ENCODE measurements around the gene GIMAP6. TPM values are rescaled to one million over a fixed set of nuclear protein-coding genes. Genes with fewer than 3 reads are reported as not detected.

Gene GIMAP6
- total RNA-seq, 4 donors from 2014 or later: 14.4 to 68.8 (median 29.4) TPM

Other genes starting within 250 kb of the GIMAP6 start
- gene GIMAP8, start 181.8 kb downstream of the GIMAP6 start, total RNA-seq: 10 to 100 TPM in 2 of 4 donors, 1 to 10 TPM in 2; 6.3 to 15.9 (median 10.4) TPM
- 10 to 100 TPM; 18.8 to 25.7 (median 23.6) TPM for gene GIMAP7, start 117.5 kb downstream of the GIMAP6 start, total RNA-seq
- gene GIMAP4, start 65.0 kb downstream of the GIMAP6 start, total RNA-seq: 10 to 100 TPM; 19.5 to 44.1 (median 31.8) TPM
- 10 to 100 TPM in 1 of 4 donors, 1 to 10 TPM in 3; 6.3 to 22.0 (median 7.8) TPM for gene GIMAP2, start 53.3 kb upstream of the GIMAP6 start, total RNA-seq
- gene GIMAP1, start 84.2 kb upstream of the GIMAP6 start, total RNA-seq: 10 to 100 TPM in 1 of 4 donors, 1 to 10 TPM in 3; 4.0 to 10.4 (median 8.4) TPM
- gene GIMAP5, start 105.0 kb upstream of the GIMAP6 start, total RNA-seq: 10 to 100 TPM; 22.0 to 36.7 (median 33.4) TPM
- gene TMEM176B, start 168.0 kb upstream of the GIMAP6 start, total RNA-seq: 10 to 100 TPM; 33.9 to 83.1 (median 63.2) TPM
- 10 to 100 TPM; 21.8 to 62.4 (median 36.1) TPM for gene TMEM176A, start 168.4 kb upstream of the GIMAP6 start, total RNA-seq
- gene AOC1, start 220.1 kb upstream of the GIMAP6 start, total RNA-seq: not detected

Data from tibial nerve (tissue), 4 donors.